Ishikawa (cell line): Measurements from ENCODE around the gene COQ5.

ENCODE experiments used
- CREB1 ChIP-seq: IDR thresholded peaks from 2 replicates; pipeline ENCODE4 v1.6.1; 2012; ENCODE audit warnings: low read depth
- EGR1 ChIP-seq: IDR thresholded peaks from 2 replicates; pipeline ENCODE4 v1.6.1; 2012
- EP300 ChIP-seq: IDR thresholded peaks from 2 replicates; pipeline ENCODE4 v1.6.1; 2012; ENCODE audit warnings: borderline replicate concordance
- FOXM1 ChIP-seq: IDR thresholded peaks from 2 replicates; pipeline ENCODE4 v1.6.1; 2012; ENCODE audit warnings: low read depth, borderline replicate concordance
- RAD21 ChIP-seq: IDR thresholded peaks from 2 replicates; pipeline ENCODE4 v1.6.1; 2012; ENCODE audit warnings: low read depth
- TAF1 ChIP-seq: IDR thresholded peaks from 2 replicates; pipeline ENCODE4 v1.6.1; 2012; ENCODE audit warnings: low read depth, mild to moderate bottlenecking
- TCF12 ChIP-seq: IDR thresholded peaks from 2 replicates; pipeline ENCODE4 v1.6.1; 2012; ENCODE audit warnings: low read depth
- YY1 ChIP-seq: IDR thresholded peaks from 2 replicates; pipeline ENCODE4 v1.6.1; 2012; ENCODE audit warnings: low read depth
- TF ChIP-seq, protein P1 (sequence below): IDR thresholded peaks from 2 replicates; pipeline ENCODE4 v1.6.1; 2012
- TF ChIP-seq, protein P2 (sequence below): IDR thresholded peaks from 2 replicates; pipeline ENCODE4 v1.6.1; 2012

DNA sequence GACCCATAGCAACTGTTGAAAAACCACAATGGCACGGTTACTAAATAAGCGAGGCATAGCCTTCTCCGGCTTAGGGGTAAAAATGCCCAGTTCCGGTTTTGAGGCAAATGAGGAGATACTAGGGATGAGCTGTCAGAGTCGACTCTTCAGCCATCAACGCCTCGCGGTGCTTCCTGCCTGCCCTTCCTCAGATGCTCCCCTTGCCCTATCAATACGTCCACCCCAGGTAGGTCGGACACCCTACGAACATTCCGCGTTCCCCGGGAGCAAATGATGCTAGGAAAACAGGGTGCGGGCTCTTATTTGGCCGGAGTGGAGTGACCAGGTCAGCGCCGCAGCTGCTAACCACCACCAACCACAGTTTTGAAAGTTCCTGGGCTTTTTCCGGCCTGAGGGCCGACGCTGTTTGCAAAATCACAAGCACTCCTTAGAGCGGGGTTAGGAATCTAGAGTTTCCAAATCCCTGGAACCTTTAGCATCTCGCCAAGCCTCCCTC, 60.6 kb downstream of the COQ5 start:
- TF ChIP-seq, protein P1, sequence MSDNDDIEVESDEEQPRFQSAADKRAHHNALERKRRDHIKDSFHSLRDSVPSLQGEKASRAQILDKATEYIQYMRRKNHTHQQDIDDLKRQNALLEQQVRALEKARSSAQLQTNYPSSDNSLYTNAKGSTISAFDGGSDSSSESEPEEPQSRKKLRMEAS: no peak
- TF ChIP-seq CREB1 (no peak), RAD21 (no peak), EP300 (no peak), EGR1 (no peak), TCF12 (no peak), TAF1 (no peak), YY1 (no peak), FOXM1 (no peak)
- TF ChIP-seq, protein P2, sequence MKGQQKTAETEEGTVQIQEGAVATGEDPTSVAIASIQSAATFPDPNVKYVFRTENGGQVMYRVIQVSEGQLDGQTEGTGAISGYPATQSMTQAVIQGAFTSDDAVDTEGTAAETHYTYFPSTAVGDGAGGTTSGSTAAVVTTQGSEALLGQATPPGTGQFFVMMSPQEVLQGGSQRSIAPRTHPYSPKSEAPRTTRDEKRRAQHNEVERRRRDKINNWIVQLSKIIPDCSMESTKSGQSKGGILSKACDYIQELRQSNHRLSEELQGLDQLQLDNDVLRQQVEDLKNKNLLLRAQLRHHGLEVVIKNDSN: no peak
